Breast epithelium (tissue), 3 donors: ENCODE results near the gene STAM.

Experiments used
- CTCF ChIP-seq, 3 donors: fragments of 450-650 bp; IDR thresholded peaks; one replicate each; pipeline ENCODE4 v1.5.1; 2016 to 2017; ENCODE audit warnings: antibody characterized with exemption in 3 of 3, mild to moderate bottlenecking in 3 of 3, moderate library complexity in 3 of 3
- POLR2A ChIP-seq: fragments of 450-650 bp; IDR thresholded peaks from one replicate; pipeline ENCODE4 v1.6.1; 2016; ENCODE audit warnings: antibody characterized with exemption, mild to moderate bottlenecking, moderate library complexity
- POLR2AphosphoS5 ChIP-seq, 3 donors: sonication (generic); formaldehyde crosslinking; IDR thresholded peaks; one replicate each; pipeline ENCODE4 v1.6.1; 2017; ENCODE audit warnings: antibody characterized with exemption in 3 of 3

DNA sequence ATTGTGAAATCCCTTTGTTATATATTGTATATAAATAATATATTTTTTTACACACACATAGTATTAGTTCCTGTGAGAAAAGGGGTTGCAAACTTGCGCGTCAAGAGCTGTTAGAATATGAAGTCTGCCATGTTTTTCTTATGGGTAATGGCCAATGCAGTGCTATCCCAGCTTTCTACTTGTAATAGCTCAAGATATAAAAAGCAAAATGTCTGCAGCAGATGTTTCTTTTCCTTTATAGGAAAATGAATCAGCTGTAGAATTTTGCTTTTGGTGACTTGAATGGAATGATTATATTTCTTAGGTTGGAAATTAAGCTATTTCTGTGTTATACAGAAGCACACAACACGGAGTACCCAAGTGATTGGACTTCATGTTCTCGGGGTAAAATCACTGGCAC is 54.7 kb downstream of the STAM start:
- no peak for TF ChIP-seq POLR2AphosphoS5 (IDR thresholded peaks at IDR 0.05)
- TF ChIP-seq CTCF (IDR thresholded peaks at IDR 0.05), result no peak
- TF ChIP-seq POLR2A, result no peak
